GM19452 (cell line): ENCODE results near the gene ZNF862.
"Not testable (repeated sequence)": the region's sequence is repeated elsewhere in the genome, so short reads cannot be mapped to it uniquely, and the experiment has no call there.

Experiments
- ATAC-seq: cut with Tn5 transposase; IDR thresholded peaks from one replicate; pipeline ENCODE4 v1.9.1; 2021; ENCODE audit not compliant: unreplicated experiment

ZNF862 gene

DNA sequence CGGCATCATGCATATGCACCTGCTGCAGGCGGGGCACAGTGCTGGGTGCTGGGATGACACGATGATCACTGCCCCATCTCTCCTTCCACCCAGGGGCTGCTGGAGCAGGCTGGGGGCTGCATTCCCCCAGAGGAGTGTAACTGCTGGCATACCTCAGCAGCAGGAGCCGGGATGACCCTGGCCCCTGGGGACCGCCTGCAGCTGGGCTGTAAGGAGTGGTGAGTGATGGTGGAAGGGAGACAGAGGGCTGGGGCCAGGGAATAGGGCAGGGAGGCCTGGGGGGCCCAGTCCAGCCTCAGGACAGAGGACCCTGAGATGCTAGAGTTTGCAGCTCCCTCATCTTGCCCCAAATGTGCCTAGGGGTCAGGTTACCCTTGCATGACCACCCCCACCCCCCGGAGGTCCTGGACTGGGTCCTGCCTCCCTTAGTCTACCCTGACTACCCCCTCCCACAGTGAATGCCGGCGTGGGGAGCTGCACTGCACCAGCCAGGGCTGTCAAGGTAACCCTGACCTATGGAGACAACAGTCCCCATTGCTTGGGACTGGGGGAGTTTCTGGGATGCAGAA lies 14.5 kb upstream of the ZNF862 start:
- no peak for ATAC-seq

GRCh38 chr7:149824301-149824741 lies 13.9 kb upstream of the ZNF862 start:
- ATAC-seq, result no peak

DNA sequence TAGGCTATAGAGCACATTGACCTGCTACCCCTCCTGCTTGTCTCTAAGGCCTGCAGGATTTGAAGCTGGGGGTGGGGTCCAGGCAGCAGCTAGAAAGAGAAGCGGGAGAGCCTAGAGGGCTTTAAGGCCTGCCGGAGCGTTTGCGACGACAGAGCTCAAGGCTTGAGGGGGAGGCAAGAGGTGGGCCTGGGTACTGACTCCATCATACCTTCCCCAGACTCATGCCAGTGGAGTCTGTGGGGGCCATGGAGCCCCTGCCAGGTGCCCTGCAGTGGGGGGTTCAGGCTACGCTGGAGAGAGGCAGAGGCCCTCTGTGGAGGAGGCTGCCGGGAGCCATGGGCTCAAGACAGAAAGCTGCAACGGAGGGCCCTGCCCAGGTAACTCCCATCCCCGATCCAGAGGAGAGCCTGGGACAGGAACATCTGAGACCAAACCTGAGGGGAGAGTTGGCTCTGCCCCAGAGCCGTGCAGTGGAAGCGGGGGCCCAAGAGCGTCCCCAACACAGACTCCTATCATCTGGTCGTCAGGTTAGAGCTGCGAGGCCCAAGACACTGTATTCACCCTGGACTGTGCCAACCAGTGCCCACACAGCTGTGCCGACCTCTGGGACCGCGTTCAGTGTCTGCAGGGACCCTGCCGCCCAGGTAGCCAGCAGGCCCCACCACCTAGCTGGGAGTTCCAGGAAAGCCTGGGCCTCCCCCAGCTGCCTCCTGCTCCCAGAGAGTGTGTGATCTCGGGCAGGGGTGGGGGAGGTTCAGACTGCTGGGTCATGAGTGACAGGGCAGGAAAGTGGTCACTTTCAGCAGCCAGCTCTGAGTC lies 13.2 kb upstream of the ZNF862 start:
- ATAC-seq, result no peak

- no peak for ATAC-seq
Measured at GRCh38 chr7:149825567-149826343, 12.4 kb upstream of the ZNF862 start.

DNA sequence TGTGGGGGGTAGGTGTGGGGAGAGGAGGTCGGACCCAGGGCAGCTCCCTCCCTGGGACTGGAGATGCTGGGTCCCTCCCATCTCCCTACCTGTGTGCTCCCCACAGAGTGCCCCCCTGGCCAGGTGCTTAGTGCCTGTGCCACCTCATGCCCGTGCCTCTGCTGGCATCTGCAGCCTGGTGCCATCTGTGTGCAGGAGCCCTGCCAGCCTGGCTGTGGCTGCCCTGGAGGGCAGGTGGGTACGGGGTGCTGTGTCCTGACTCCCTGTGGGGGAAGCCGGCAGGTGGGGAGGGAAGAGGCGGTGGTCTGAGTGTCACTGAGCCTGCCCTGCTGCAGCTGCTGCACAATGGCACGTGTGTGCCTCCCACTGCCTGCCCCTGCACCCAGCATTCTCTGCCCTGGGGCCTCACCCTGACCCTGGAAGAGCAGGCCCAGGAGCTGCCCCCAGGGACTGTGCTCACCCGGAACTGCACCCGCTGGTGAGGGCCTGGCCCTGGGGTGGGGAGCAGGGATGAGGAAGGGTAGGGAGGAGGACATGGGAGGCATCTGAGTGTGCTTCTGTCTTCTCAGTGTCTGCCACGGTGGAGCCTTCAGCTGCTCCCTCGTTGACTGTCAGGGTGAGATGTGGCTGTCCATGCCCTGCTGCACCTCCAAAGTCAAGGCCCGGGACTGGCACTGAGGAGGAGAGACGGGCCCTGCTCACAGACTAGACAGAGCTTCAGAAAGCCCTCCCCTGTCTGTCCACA lies 11.7 kb upstream of the ZNF862 start:
- ATAC-seq, result no peak

- no peak for ATAC-seq
Measured at GRCh38 chr7:149827089-149827981, 10.8 kb upstream of the ZNF862 start.

GRCh38 chr7:149828357-149829309 lies 9.5 kb upstream of the ZNF862 start:
- ATAC-seq, result no peak

GRCh38 chr7:149830527-149830926 lies 7.6 kb upstream of the ZNF862 start:
- ATAC-seq, result not testable (repeated sequence)

DNA sequence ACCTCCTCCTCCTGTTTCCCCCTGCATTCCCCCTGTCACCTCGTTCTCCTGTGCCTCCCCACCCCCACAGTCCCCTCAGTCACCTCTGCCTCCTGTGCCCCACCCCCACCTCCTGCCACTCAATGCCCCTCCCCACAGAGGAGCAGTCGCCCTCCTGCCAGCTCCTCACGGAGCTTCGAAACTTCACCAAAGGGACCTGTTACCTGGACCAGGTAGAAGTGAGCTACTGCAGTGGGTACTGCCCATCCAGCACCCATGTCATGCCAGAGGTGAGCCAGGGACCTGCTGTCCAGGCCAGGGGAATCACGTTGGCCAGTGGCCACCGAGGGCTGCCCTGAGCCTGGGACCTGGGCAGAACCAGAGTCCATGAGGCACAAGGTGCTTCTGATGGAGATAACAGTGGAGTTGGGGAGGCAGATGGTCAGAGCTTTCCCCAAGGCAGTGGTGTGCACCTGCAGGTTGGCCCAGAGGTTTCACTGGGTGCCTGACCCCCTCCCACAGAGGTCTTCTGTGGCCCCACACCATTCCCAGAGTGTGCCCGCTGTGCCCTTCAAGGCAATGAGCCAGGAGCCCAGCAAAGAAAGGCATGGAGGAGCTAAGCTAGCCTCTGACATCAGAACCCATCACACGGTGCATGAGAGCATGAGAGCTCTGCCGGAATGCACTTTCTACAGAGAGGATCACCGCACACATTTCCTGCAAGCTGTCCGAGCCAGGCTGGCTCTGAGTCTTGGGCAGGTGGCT lies 7.0 kb upstream of the ZNF862 start:
- no peak for ATAC-seq

- no peak for ATAC-seq
Measured at GRCh38 chr7:149831741-149832219, 6.4 kb upstream of the ZNF862 start.

DNA sequence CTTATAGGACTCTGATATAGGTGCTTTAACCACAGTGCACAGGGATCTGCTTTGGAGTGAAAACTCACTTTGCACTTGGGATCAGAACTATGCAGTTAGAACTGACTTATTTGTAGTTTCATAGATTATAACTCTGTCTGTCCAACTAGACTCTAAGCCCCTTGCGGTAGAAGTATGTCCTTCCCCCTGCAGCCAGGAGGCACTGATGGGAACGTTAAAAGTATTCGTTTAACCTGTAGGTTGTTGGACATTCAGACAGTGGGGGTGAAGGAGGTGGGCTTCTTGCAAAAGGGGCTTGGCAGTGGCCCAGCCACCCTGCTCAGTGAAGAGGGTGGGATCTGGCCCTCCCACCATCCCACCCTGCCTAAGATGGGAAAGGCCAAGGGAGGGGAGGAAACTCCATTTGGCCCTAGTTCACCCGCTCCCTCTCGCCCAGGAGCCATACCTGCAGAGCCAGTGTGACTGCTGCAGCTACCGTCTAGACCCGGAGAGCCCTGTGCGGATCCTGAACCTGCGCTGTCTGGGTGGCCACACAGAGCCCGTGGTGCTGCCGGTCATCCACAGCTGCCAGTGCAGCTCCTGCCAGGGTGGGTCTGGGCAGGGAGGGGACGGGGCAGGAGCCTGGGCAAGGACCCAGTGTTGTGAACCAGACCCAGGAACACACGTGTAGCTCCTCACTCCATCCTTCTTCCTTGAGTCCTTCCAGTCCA lies 5.7 kb upstream of the ZNF862 start:
- ATAC-seq, result no peak

GRCh38 chr7:149833495-149834130 lies 4.6 kb upstream of the ZNF862 start:
- no peak for ATAC-seq

GRCh38 chr7:149834601-149835000 lies 3.6 kb upstream of the ZNF862 start:
- no peak for ATAC-seq

GRCh38 chr7:149836434-149836833 lies 1.7 kb upstream of the ZNF862 start:
- ATAC-seq, result no peak

- ATAC-seq, result no peak
Measured at GRCh38 chr7:149837564-149838223, 481 bp upstream of the ZNF862 start.

DNA sequence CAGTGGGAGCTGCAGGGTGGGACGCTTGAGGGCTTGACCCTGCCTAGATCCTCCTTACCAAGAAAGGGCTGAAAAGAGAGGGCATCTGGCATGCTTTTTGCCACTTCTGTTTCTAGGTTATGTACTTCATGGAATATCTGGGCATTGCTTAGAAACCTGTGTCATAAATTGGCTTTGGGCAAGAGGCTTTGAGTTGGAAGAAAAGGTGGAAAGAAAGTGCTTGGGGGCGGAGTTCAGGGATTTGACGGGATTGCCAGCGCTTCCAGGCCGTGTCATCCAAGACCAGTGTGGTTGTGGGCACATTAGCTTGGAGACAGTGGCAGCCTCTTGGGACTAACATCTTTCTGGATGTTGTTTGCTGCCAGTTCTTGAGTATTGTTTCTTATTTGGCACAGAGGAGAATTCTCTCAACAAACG lies 825 bp downstream of the ZNF862 start:
- ATAC-seq, result no peak

DNA sequence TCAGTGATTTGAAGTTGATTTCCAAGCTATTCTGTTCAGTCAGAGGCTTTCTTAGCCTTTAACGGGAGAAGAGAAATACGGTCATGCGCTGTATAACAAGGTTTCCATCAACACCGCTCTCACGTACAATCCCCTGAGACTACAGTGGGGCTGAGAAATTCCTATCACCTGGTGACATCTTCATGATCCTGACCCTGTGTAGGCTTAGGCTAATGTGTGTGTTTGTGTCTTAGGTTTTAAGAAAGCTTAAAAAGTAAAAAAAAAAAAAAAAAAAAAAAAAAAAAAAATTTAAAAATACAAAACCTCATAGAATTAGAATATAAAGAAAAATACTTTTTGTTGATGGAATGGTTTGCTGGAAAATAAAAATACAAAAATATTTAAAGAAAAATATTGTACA lies 1.8 kb downstream of the ZNF862 start:
- no peak for ATAC-seq
